GM19452 (cell line): ENCODE data around the gene NPTN.

ENCODE experiments used
- ATAC-seq: cut with Tn5 transposase; IDR thresholded peaks from one replicate; pipeline ENCODE4 v1.9.1; 2021; ENCODE audit not compliant: unreplicated experiment

NPTN gene

DNA sequence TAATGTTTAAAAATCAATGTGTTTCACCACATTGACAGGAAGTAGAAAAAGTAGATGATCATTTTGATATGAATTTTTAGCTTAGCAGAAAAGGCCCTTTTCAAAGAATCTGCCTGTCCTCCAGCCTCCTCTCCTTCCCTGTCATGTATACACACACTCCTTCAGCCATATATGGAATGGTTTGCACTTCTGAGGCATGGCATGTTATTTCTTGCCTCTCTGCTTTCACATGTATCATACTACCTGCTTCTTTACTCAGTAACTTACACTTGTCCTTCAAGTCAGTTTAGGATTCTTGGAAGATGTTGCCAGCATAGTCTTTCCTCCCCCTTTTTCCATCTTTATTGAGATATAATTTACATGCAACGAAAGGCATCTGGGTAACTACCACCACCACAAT is 111.2 kb downstream of the NPTN start:
- no peak for ATAC-seq

DNA sequence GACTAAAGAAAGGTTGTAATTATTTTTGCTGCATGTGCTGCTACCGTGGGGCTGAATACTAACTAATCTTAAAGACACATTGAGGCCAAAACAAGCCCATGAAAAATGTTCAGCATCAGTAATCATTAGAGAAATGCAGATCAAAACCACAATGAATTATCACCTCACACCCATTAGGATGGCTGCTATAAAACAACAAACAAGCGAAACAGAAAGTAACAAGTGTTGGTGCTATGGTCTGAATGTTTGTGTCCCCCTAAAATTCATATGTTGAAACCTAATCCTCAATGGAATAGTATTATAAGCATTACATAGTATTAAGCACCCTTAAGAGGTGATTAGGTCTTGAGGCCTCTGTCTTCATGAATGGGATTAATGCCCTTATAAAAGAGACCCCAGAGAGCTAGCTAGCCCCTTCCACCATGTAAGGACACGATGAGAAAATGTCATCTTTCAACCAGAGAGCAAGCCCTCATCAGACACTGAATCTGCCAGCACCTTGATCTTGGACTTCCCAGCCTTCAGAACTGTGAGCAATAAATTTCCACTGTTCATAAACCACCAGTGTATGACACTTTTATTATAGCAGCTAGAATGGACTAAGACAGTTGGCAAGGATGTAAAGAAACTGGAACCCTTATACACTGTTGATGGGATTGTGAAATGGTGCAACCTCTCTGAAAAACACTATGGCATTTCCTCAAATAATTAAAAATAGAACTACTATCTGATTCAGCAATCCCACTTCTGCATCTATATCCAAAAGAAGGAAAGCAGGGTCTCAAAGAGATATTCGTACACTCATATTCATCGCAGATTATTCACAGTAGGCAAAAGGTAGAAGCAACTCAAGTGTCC is 114.1 kb downstream of the NPTN start:
- no peak for ATAC-seq

DNA sequence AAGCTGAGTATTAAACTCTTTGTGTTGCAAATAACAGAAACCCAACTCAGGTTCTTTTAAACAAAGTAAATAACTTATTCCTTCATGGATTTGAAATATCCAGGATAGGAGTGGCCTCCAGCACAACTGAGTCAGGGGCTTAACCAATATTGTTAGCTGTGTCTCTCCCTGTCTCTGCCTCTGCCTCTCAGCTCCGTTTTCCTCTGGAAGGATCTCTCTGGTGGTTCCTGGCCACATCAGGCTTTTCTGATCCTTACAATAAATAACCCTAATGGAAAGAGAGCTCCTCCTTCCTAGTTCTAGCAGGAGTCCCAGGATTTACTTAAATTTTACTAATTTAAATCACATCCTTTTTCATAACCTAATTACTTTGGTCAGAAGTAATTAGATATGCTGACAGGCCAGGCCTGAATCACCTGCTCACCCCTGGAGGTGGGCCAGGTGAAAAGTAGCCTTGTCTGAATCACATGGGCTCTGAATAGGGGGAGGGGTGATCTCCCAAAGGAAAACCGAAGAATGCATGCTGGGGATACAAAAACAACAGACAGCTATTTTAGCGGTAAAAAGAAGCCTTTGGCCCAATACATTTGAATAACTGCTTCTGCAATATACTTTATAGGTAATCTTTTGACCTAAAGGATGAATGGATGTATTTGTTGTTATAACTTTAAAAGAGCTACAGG is 114.9 kb downstream of the NPTN start:
- ATAC-seq, result no peak

DNA sequence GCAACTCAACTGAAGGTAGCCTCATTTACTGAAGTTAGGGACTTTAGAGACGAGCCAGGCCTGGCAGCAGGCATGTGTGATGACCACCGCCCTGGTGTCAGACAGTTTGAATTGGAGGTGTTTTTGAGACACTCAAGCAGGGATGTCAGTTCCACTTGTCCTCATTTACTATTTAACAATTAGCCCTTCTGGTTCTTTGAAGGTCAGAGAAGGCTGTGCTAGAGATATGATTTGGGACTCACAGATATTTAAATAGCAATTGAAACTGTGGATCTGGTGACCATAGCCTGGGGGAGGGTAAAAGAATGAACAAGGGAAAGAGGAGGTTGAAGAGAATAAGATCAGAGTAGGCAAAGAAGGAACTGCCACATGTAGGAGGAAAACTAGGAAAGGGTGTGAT is 115.6 kb downstream of the NPTN start:
- ATAC-seq, result no peak

DNA sequence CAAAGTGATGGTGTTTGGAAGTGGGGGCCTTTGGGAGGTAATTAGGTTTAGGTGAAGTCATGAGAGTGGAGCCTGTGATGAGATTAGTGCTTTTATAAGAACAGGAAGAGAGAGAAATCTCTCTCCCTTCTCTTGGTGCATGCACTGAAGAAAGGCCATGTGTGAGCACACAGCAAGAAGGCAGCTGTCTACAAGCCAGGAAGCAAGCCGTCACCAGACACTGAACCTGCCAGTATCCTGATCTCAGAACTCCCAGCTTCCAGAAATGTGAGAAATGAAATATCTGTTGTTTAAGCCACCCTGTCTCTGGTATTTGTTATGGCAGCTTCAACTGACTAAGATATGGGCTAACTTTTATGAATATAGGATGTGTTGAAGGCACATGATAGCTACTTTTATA is 117.7 kb downstream of the NPTN start:
- ATAC-seq, result no peak
